Measurements from ENCODE around the gene SV2C. TPM values are rescaled to one million over a fixed set of nuclear protein-coding genes. Genes with fewer than 3 reads are reported as not detected.

SV2C gene
- total RNA-seq, 1 donor = not detected

DNA sequence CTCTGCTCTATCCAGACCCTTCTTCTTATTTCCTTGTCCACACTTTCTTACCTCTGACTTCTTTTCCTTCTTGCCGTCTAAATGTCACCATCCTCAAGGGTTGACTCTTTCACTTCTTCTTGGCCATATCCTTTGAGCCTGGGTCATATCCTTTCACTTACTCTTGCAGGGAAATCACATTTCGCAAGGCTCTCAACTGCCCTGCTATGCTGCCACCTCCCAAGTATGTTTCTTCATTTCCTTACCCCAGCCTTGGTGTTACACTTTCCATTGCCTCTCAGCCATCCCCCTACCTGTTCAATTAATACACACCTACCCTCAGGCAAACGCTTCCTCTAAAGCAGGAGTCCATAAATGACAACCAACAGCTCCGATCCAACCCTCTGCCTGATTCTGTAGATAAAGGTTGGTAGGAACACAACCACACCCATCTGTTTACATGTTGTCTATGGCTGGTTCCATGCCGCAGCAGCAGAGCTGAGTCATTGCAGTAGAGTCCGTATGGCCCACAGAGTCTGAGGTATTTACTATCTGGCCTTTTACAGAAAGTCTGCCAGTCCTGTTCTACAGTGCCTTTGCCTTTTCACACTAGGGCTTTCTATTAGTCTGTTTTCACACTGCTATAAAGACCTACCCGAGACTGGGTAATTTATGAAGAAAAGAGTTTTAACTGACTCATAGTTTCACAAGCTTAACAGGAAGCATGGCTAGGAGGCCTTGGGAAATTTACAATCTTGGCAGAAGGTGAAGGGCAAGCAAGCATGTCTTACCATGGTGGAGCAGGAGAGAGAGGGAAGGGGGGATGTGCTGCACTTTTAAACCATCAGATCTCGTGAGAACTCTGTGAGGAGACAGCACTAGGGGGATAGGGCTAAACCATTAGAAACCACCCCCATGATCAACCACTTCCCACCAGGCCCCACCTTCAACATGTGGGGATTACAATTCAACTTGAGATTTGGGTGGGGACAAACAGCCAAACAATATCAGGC is 97.9 kb downstream of the SV2C start:
- no peak overlapping the region for H3K4me3 ChIP-seq (ENCODE audit: insufficient read depth, low read length)
- no peaks in the 10 kb centered on the region for H3K27me3 ChIP-seq (ENCODE audit: insufficient read depth, low read length)
- no peak for TF ChIP-seq CTCF (IDR thresholded peaks at IDR 0.05; ENCODE audit: extremely low read depth, low read depth, low read length)
- H3K9me3 ChIP-seq (ENCODE audit: low read depth, low read length) = no peaks in the 10 kb centered on the region
- no peaks in the 10 kb centered on the region for H3K4me1 ChIP-seq (ENCODE audit: insufficient read depth, low read length)
- H4K20me1 ChIP-seq (ENCODE audit: insufficient read depth, low read length) = no peaks in the 10 kb centered on the region
- H3K79me2 ChIP-seq (ENCODE audit: insufficient read depth, low read length) = no peaks in the 10 kb centered on the region
- no peak overlapping the region for H2AFZ ChIP-seq (ENCODE audit: low read length)
- no peaks in the 10 kb centered on the region for H3K36me3 ChIP-seq (ENCODE audit: insufficient read depth, low read length)
- no peak overlapping the region for H3K4me2 ChIP-seq (ENCODE audit: insufficient read depth, low read length)
- DNase-seq (ENCODE audit: insufficient read length, low spot score, missing footprints) = no peak
- H3K27ac ChIP-seq (ENCODE audit: low read depth, low read length) = no peak overlapping the region

DNA sequence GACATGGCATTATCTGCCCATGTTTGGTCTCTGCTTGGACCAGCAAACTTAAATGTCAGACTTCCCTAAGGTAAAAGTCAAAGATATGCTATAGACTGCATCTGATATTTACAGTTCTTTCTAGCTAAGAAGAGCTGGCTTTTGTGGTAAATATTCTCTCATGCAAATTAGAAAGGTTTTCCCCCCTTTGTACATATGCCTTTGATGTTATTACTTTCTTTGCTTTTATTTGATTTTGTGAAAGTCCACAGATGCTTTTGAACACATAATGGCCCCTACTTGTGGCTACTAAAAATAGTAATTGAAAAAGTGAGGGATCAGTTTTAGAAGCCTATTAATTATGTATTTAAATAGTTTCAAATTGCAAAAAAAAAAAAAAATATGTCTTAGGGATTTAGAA is 104.2 kb downstream of the SV2C start:
- H3K9me3 ChIP-seq (ENCODE audit: low read depth, low read length) = no peaks in the 10 kb centered on the region
- H2AFZ ChIP-seq (ENCODE audit: low read length) = no peak overlapping the region
- no peak for DNase-seq (ENCODE audit: insufficient read length, low spot score, missing footprints)
- no peaks in the 10 kb centered on the region for H4K20me1 ChIP-seq (ENCODE audit: insufficient read depth, low read length)
- TF ChIP-seq CTCF (IDR thresholded peaks at IDR 0.05; ENCODE audit: extremely low read depth, low read depth, low read length) = no peak
- H3K79me2 ChIP-seq (ENCODE audit: insufficient read depth, low read length) = no peaks in the 10 kb centered on the region
- H3K4me3 ChIP-seq (ENCODE audit: insufficient read depth, low read length) = no peak overlapping the region
- no peaks in the 10 kb centered on the region for H3K36me3 ChIP-seq (ENCODE audit: insufficient read depth, low read length)
- H3K27ac ChIP-seq (ENCODE audit: low read depth, low read length) = no peak overlapping the region
- no peak overlapping the region for H3K4me2 ChIP-seq (ENCODE audit: insufficient read depth, low read length)
- H3K27me3 ChIP-seq (ENCODE audit: insufficient read depth, low read length) = no peaks in the 10 kb centered on the region
- H3K4me1 ChIP-seq (ENCODE audit: insufficient read depth, low read length) = no peaks in the 10 kb centered on the region

DNA sequence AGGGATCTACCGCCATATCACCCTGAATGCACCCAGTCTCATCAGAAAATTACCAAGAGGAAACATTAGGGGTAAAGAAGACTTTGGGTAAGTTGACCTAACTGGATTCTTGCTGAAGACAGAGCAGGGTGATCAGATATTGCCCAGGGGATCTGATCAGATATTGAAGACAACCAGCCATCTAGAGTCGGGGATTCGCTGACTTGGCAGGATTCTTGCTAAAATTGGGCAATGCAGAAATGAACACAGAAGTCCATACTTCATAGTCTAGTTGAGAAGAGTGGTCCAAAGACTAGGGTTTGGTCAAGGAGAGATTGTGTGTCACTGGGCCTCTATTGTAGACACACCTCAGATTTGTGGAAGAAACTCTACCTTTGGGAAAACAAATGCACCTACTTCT is 107.2 kb downstream of the SV2C start:
- no peaks in the 10 kb centered on the region for H3K79me2 ChIP-seq (ENCODE audit: insufficient read depth, low read length)
- H3K27me3 ChIP-seq (ENCODE audit: insufficient read depth, low read length) = no peaks in the 10 kb centered on the region
- no peaks in the 10 kb centered on the region for H4K20me1 ChIP-seq (ENCODE audit: insufficient read depth, low read length)
- H2AFZ ChIP-seq (ENCODE audit: low read length) = no peak overlapping the region
- no peak overlapping the region for H3K4me3 ChIP-seq (ENCODE audit: insufficient read depth, low read length)
- DNase-seq (ENCODE audit: insufficient read length, low spot score, missing footprints) = no peak
- no peaks in the 10 kb centered on the region for H3K9me3 ChIP-seq (ENCODE audit: low read depth, low read length)
- no peak overlapping the region for H3K27ac ChIP-seq (ENCODE audit: low read depth, low read length)
- H3K4me1 ChIP-seq (ENCODE audit: insufficient read depth, low read length) = no peaks in the 10 kb centered on the region
- H3K4me2 ChIP-seq (ENCODE audit: insufficient read depth, low read length) = no peak overlapping the region
- H3K36me3 ChIP-seq (ENCODE audit: insufficient read depth, low read length) = no peaks in the 10 kb centered on the region
- TF ChIP-seq CTCF (IDR thresholded peaks at IDR 0.05; ENCODE audit: extremely low read depth, low read depth, low read length) = no peak

GRCh38 chr5:76192837-76193236 is 109.7 kb downstream of the SV2C start:
- no peak for TF ChIP-seq CTCF (IDR thresholded peaks at IDR 0.05; ENCODE audit: extremely low read depth, low read depth, low read length)
- Histone ChIP-seq H4K20me1 (ENCODE audit: insufficient read depth, low read length) (no peaks in the 10 kb centered on the region), H3K79me2 (ENCODE audit: insufficient read depth, low read length) (no peaks in the 10 kb centered on the region), H3K4me1 (ENCODE audit: insufficient read depth, low read length) (no peaks in the 10 kb centered on the region), H3K9me3 (ENCODE audit: low read depth, low read length) (no peaks in the 10 kb centered on the region), H3K4me2 (ENCODE audit: insufficient read depth, low read length) (no peak overlapping the region), H3K27ac (ENCODE audit: low read depth, low read length) (no peak overlapping the region), H3K36me3 (ENCODE audit: insufficient read depth, low read length) (no peaks in the 10 kb centered on the region), H3K4me3 (ENCODE audit: insufficient read depth, low read length) (no peak overlapping the region), H2AFZ (ENCODE audit: low read length) (no peak overlapping the region), H3K27me3 (ENCODE audit: insufficient read depth, low read length) (no peaks in the 10 kb centered on the region)
- no peak for DNase-seq (ENCODE audit: insufficient read length, low spot score, missing footprints)
